MCF 10A (cell line): ENCODE results near the gene CEP63. TPM values are rescaled to one million over a fixed set of nuclear protein-coding genes. Genes with fewer than 3 reads are reported as not detected.

Experiments used
- BruUV-seq: library from RNA; stranded (reverse); fragments of 400-500 nt; replicated peaks from 2 replicates; lab custom pipeline; 2021; lab: Mats Ljungman, UMichigan
- CTCF ChIA-PET: fragments of 300-600 bp; sonication (Branson Sonifier 250); formaldehyde crosslinking; extraction: SDS; loops from one replicate; lab custom pipeline; 2021; ENCODE audit warnings: antibody characterized with exemption, inconsistent platforms; lab: Yijun Ruan, JAX
- POLR2A ChIA-PET: fragments of 300-600, 350-650 bp; sonication (Branson Sonifier 250); formaldehyde crosslinking; extraction: SDS; loops from one replicate; lab custom pipeline; 2020; ENCODE audit warnings: antibody characterized with exemption, inconsistent platforms; lab: Yijun Ruan, JAX
- DNase-seq: peaks from one replicate; pipeline ENCODE4 v3.0.0-alpha.2; 2018; ENCODE audit not compliant: unreplicated experiment
- H3K27ac Mint-ChIP-seq: one replicate; pipeline ENCODE4 v1.8.0; 2022; ENCODE audit warnings: mild to moderate bottlenecking, low read depth, mixed read lengths; ENCODE audit not compliant: unreplicated experiment
- H3K27me3 Mint-ChIP-seq: one replicate; pipeline ENCODE4 v1.8.0; 2022; ENCODE audit warnings: mixed read lengths; ENCODE audit not compliant: insufficient read depth, unreplicated experiment
- H3K36me3 Mint-ChIP-seq: one replicate; pipeline ENCODE4 v1.8.0; 2022; ENCODE audit warnings: mild to moderate bottlenecking, moderate library complexity, mixed read lengths; ENCODE audit not compliant: insufficient read depth, unreplicated experiment
- H3K4me1 Mint-ChIP-seq: one replicate; pipeline ENCODE4 v1.8.0; 2022; ENCODE audit warnings: mixed read lengths; ENCODE audit not compliant: insufficient read depth, unreplicated experiment
- H3K4me3 Mint-ChIP-seq: one replicate; pipeline ENCODE4 v1.8.0; 2022; ENCODE audit warnings: mild to moderate bottlenecking, moderate library complexity, mixed read lengths; ENCODE audit not compliant: unreplicated experiment
- H3K9me3 Mint-ChIP-seq: one replicate; pipeline ENCODE4 v1.8.0; 2022; ENCODE audit warnings: mixed read lengths; ENCODE audit not compliant: unreplicated experiment
- intact Hi-C: fragments of 100-400 bp; cut with micrococcal nuclease; formaldehyde crosslinking; loops from 2 replicates; pipeline ENCODE4 v1.14.1; 2022
- total RNA-seq: library from RNA; stranded (reverse); gene quantifications from 2 replicates; pipeline ENCODE4 v1.2.3, GENCODE V29; 2022
- TF ChIP-seq, protein P1 (sequence below): fragments of 200-600 bp; IDR thresholded peaks from one replicate; pipeline ENCODE4 v1.8.0; 2022; ENCODE audit warnings: antibody characterized with exemption, mild to moderate bottlenecking; ENCODE audit not compliant: unreplicated experiment

The CEP63 gene
- total RNA-seq, 1 experiment from 2014 or later = 40.0 TPM

DNA sequence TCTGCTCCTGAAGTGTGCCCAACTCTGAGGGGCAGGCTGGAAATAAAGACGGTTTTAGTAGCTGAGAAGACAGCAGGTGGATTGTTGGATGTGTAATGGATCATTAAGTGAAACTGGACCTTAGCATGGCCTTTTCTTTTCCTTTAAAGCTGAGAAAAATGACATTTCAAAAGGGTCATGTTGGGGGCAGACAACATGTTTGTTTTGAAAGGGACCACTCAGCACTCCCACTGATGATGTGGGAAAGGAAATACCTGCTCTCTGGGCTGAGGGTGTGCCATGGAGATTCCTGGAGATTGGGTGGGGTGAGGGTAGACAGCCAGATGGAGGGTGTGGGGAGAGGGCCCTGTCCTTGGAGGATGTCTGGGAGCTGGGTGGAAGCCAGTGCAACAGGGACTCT lies 38.5 kb upstream of the CEP63 start:
- Mint-ChIP-seq H3K27me3 (no peaks in the 10 kb centered on the region), H3K27ac (no peak overlapping the region), H3K4me1 (peaks cover 40% of the 10 kb centered on the region), H3K4me3 (no peak overlapping the region), H3K9me3 (peaks cover 9% of the 10 kb centered on the region), H3K36me3 (no peaks in the 10 kb centered on the region)
- TF ChIP-seq, protein P1, sequence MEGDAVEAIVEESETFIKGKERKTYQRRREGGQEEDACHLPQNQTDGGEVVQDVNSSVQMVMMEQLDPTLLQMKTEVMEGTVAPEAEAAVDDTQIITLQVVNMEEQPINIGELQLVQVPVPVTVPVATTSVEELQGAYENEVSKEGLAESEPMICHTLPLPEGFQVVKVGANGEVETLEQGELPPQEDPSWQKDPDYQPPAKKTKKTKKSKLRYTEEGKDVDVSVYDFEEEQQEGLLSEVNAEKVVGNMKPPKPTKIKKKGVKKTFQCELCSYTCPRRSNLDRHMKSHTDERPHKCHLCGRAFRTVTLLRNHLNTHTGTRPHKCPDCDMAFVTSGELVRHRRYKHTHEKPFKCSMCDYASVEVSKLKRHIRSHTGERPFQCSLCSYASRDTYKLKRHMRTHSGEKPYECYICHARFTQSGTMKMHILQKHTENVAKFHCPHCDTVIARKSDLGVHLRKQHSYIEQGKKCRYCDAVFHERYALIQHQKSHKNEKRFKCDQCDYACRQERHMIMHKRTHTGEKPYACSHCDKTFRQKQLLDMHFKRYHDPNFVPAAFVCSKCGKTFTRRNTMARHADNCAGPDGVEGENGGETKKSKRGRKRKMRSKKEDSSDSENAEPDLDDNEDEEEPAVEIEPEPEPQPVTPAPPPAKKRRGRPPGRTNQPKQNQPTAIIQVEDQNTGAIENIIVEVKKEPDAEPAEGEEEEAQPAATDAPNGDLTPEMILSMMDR = no peak
- no peak for DNase-seq
- BruUV-seq = no TSS peak
- CTCF ChIA-PET = interaction anchor here (1.4 to 7.0 kb wide), 4 partner anchors 26 to 230 kb away, joined by 3 to 58 read pairs (median 20); no protein-coding TSS in a partner anchor
- intact Hi-C loops = no loop called here
- POLR2A ChIA-PET = interaction anchor here (1.1 to 3.4 kb wide), 5 partner anchors 11 to 84 kb away, joined by 3 to 25 read pairs (median 5); partner anchors contain the start of gene AMOTL2

DNA sequence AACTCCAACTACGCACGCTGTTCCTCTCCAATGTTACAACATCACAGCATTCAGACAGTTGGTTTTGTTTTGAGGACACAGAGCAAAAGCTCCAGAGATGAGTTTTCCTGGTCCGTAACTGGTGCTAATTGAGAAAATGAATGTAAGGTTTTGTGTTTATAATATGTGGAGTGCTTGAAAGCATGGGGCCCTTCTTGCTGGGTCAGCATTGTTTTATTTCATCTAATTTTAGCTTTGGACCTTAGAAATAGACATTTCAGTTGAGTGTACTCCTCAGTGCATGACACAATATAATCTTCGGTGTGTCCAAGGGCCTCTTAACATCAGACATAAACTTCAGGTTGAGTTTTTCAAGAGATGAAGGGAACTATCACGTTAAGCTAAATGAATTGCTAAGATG lies 37.2 kb upstream of the CEP63 start:
- Mint-ChIP-seq H3K36me3 (no peaks in the 10 kb centered on the region), H3K27me3 (no peaks in the 10 kb centered on the region), H3K4me1 (peaks cover 37% of the 10 kb centered on the region), H3K4me3 (no peak overlapping the region), H3K27ac (no peak overlapping the region), H3K9me3 (peaks cover 9% of the 10 kb centered on the region)
- ChIA-PET CTCF (interaction anchor here (0.7 to 7.0 kb wide), 8 partner anchors 15 to 1468 kb away, joined by 3 to 58 read pairs (median 4); no protein-coding TSS in a partner anchor), POLR2A (interaction anchor here (0.6 to 1.9 kb wide), 2 partner anchors 74 to 96 kb away, joined by 3 to 9 read pairs; partner anchors contain the start of gene AMOTL2)
- no peak for DNase-seq
- intact Hi-C loops = loop anchor here (1.0 to 2.0 kb wide), 2 partner anchors 74 to 140 kb away; partner anchors contain the start of gene AMOTL2
- no TSS peak for BruUV-seq
- TF ChIP-seq, protein P1 = no peak

DNA sequence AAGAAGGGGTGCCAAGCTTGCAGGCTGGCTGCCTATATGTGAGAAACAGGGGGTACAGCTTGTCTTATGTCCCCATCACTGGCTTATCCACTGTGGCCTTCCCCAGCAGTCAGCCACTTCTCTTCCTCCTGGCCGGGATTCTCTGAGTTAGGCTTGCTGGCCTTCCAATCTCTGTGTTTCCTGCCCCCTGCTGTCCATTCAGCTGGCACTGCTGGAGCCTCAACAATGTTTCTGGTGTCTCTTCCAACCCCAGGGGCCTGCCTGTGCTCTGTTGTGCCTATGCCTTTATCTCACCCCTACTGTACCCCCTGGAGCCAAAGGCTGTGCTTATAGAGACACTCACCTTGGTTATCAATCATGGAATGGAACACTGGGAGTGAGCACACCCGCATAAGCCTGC lies 36.6 kb upstream of the CEP63 start:
- Mint-ChIP-seq H3K4me3 (no peak overlapping the region), H3K9me3 (peaks cover 9% of the 10 kb centered on the region), H3K36me3 (no peaks in the 10 kb centered on the region), H3K27me3 (no peaks in the 10 kb centered on the region), H3K27ac (no peak overlapping the region), H3K4me1 (peaks cover 37% of the 10 kb centered on the region)
- TF ChIP-seq, protein P1 = peak; percentile 47
- intact Hi-C loops = loop anchor here (1.0 to 2.0 kb wide), 2 partner anchors 74 to 141 kb away; partner anchors contain the start of gene AMOTL2
- ChIA-PET POLR2A (interaction anchor here (0.9 to 1.9 kb wide), 2 partner anchors 75 to 140 kb away, joined by 3 to 9 read pairs; partner anchors contain the start of gene AMOTL2), CTCF (interaction anchor here (0.7 to 7.0 kb wide), 7 partner anchors 21 to 1468 kb away, joined by 3 to 58 read pairs (median 4); no protein-coding TSS in a partner anchor)
- peak; percentile 67 for DNase-seq
- BruUV-seq = no TSS peak

DNA sequence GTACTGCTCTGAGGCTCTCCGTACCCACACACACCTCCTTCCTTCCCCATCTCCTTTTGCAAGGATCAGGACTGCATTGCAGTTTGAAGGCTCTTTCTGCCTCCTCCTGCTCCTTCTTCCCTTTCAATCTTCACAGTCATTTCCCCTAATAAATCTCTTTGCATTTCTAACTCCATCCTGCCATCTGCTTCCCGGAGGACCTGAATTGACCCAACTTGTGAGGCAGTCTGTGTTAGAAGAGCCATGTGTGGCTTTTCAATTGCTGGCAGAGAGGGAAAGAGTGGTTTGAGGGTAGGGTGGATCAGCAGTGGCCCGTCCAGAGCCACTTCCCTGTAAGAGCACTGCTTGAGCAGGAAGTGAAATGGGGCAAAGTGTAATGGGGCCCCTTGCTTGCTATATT lies 35.9 kb upstream of the CEP63 start:
- peaks cover 4% of the 10 kb centered on the region for H3K9me3 Mint-ChIP-seq
- TF ChIP-seq, protein P1 = no peak
- intact Hi-C loops = loop anchor here (1.0 to 2.0 kb wide), 2 partner anchors 75 to 142 kb away; partner anchors contain the start of gene AMOTL2
- H3K4me1 Mint-ChIP-seq = peaks cover 31% of the 10 kb centered on the region
- no peak for DNase-seq
- no peak overlapping the region for H3K27ac Mint-ChIP-seq
- no peaks in the 10 kb centered on the region for H3K36me3 Mint-ChIP-seq
- CTCF ChIA-PET = interaction anchor here (1.3 to 7.0 kb wide), 5 partner anchors 25 to 142 kb away, joined by 3 to 58 read pairs (median 9); no protein-coding TSS in a partner anchor
- no peak overlapping the region for H3K4me3 Mint-ChIP-seq
- no peaks in the 10 kb centered on the region for H3K27me3 Mint-ChIP-seq
- BruUV-seq = no TSS peak
- POLR2A ChIA-PET = interaction anchor here (0.9 to 1.9 kb wide), 2 partner anchors 76 to 141 kb away, joined by 3 to 9 read pairs; partner anchors contain the start of gene AMOTL2
